ENCODE results near the gene VWA2. TPM values are rescaled to one million over a fixed set of nuclear protein-coding genes. Genes with fewer than 3 reads are reported as not detected.

VWA2 gene
- total RNA-seq, 1 donor from 2014 or later = not detected

DNA sequence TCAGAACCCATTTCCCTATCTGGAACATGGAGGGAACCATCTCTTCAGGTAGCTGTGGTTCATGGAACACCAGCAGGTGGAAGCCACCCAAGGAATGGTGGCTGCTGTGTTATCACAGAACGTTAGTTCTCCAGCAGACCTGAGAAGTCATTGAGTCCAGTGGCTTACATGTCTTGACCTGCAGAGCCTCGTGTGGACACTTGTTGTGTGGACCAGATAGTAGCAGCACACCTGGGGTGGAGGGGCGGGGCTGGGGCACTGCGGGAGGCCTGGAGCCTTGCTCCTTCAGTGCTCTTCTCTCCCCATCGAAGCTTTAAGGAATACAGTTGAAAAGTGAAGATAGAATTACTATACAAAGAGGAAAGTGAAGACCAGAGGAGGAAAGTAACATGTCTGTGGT, 42.4 kb downstream of the VWA2 start:
- Mint-ChIP-seq H3K27ac (ENCODE audit: unreplicated experiment) (no peak overlapping the region), H3K9me3 (ENCODE audit: unreplicated experiment) (no peaks in the 10 kb centered on the region), H3K36me3 (ENCODE audit: unreplicated experiment) (no peaks in the 10 kb centered on the region), H3K4me3 (ENCODE audit: unreplicated experiment) (no peak overlapping the region), H3K4me1 (ENCODE audit: unreplicated experiment) (no peaks in the 10 kb centered on the region), H3K27me3 (ENCODE audit: unreplicated experiment) (peaks cover 7% of the 10 kb centered on the region)
- DNase-seq (ENCODE audit: extremely low spot score, unreplicated experiment) = no peak
- TF ChIP-seq, protein P1, sequence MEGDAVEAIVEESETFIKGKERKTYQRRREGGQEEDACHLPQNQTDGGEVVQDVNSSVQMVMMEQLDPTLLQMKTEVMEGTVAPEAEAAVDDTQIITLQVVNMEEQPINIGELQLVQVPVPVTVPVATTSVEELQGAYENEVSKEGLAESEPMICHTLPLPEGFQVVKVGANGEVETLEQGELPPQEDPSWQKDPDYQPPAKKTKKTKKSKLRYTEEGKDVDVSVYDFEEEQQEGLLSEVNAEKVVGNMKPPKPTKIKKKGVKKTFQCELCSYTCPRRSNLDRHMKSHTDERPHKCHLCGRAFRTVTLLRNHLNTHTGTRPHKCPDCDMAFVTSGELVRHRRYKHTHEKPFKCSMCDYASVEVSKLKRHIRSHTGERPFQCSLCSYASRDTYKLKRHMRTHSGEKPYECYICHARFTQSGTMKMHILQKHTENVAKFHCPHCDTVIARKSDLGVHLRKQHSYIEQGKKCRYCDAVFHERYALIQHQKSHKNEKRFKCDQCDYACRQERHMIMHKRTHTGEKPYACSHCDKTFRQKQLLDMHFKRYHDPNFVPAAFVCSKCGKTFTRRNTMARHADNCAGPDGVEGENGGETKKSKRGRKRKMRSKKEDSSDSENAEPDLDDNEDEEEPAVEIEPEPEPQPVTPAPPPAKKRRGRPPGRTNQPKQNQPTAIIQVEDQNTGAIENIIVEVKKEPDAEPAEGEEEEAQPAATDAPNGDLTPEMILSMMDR (IDR thresholded peaks at IDR 0.05) = no peak

DNA sequence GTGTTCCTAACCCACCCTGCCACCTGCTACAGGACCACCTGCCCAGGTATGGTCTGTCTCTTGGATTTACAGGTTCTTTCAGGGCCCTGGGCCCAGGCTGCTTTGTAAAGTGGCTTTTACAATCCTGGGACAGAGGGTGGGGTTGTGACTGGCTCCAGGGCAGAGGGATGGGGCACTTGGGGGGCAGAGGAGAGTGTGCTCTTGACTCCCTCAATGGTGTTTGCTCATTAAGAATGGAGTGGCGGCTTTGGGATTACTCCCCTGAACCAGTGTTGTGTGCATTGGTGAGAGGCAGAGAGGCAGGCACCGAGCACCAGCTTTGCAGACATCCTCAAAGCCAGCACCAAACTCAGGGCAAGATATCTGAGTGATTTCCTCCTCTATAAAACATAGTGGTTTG, 43.5 kb downstream of the VWA2 start:
- peaks cover 7% of the 10 kb centered on the region for H3K27me3 Mint-ChIP-seq (ENCODE audit: unreplicated experiment)
- no peaks in the 10 kb centered on the region for H3K4me1 Mint-ChIP-seq (ENCODE audit: unreplicated experiment)
- no peak for DNase-seq (ENCODE audit: extremely low spot score, unreplicated experiment)
- no peaks in the 10 kb centered on the region for H3K36me3 Mint-ChIP-seq (ENCODE audit: unreplicated experiment)
- no peak overlapping the region for H3K4me3 Mint-ChIP-seq (ENCODE audit: unreplicated experiment)
- H3K9me3 Mint-ChIP-seq (ENCODE audit: unreplicated experiment) = no peaks in the 10 kb centered on the region
- TF ChIP-seq, protein P1 (IDR thresholded peaks at IDR 0.05) = no peak
- no peak overlapping the region for H3K27ac Mint-ChIP-seq (ENCODE audit: unreplicated experiment)

DNA sequence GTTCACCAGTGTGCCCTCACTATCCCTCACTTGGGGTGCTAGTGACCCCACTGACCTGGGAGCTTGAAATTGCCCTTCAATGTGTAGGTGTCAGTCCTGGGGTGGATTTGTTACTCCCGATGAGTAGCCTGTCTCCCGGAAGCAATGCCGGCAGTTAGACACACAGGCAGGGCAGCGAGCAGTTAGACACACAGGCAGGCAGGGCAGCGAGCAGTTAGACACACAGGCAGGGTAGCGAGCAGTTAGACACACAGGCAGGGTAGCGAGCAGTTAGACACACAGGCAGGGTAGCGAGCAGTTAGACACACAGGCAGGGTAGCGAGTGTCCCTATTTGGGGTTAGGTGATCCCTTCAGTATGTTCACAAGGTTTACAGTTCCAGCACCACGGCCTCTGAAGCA, 44.0 kb downstream of the VWA2 start:
- H3K27me3 Mint-ChIP-seq (ENCODE audit: unreplicated experiment) = peaks cover 7% of the 10 kb centered on the region
- DNase-seq (ENCODE audit: extremely low spot score, unreplicated experiment) = no peak
- H3K36me3 Mint-ChIP-seq (ENCODE audit: unreplicated experiment) = no peaks in the 10 kb centered on the region
- no peaks in the 10 kb centered on the region for H3K9me3 Mint-ChIP-seq (ENCODE audit: unreplicated experiment)
- no peak overlapping the region for H3K4me3 Mint-ChIP-seq (ENCODE audit: unreplicated experiment)
- TF ChIP-seq, protein P1 (IDR thresholded peaks at IDR 0.05) = no peak
- H3K4me1 Mint-ChIP-seq (ENCODE audit: unreplicated experiment) = no peaks in the 10 kb centered on the region
- H3K27ac Mint-ChIP-seq (ENCODE audit: unreplicated experiment) = no peak overlapping the region

DNA sequence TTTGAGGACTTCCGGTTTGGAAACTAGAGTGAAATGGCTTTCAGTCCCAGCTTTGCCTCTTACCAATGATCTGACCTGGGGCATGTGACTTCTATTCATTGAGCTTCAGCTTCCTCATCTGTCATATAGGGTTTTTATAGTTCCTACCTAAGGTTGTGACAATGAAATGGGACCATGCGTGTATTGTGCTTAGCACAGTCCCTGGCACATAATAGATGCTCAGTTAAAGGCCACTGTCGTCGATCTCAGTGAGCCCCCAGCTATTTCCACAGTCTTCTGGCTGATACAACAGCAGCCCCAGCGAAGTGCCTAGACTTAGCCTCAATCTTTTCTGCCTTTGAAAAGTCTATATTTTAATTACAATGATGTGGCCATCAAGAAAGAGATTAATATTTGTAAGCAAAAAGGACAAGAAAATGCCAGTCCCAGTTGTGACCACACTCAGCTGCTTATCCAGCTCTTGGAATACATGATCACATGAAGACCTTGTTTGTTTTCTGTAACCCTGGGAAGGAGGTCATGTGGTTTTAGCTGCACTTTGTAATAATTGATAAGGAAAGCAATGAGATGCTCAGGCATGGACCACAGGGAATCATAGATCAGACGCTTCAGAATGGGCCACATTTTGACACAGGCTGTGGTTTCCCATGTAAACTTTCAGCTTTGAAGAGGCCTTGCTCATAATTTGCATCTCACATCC, 44.6 kb downstream of the VWA2 start:
- Mint-ChIP-seq H3K9me3 (ENCODE audit: unreplicated experiment) (no peaks in the 10 kb centered on the region), H3K27me3 (ENCODE audit: unreplicated experiment) (peaks cover 1% of the 10 kb centered on the region), H3K4me1 (ENCODE audit: unreplicated experiment) (no peaks in the 10 kb centered on the region), H3K36me3 (ENCODE audit: unreplicated experiment) (no peaks in the 10 kb centered on the region), H3K4me3 (ENCODE audit: unreplicated experiment) (no peak overlapping the region), H3K27ac (ENCODE audit: unreplicated experiment) (no peak overlapping the region)
- no peak for DNase-seq (ENCODE audit: extremely low spot score, unreplicated experiment)
- TF ChIP-seq, protein P1 (IDR thresholded peaks at IDR 0.05) = no peak

DNA sequence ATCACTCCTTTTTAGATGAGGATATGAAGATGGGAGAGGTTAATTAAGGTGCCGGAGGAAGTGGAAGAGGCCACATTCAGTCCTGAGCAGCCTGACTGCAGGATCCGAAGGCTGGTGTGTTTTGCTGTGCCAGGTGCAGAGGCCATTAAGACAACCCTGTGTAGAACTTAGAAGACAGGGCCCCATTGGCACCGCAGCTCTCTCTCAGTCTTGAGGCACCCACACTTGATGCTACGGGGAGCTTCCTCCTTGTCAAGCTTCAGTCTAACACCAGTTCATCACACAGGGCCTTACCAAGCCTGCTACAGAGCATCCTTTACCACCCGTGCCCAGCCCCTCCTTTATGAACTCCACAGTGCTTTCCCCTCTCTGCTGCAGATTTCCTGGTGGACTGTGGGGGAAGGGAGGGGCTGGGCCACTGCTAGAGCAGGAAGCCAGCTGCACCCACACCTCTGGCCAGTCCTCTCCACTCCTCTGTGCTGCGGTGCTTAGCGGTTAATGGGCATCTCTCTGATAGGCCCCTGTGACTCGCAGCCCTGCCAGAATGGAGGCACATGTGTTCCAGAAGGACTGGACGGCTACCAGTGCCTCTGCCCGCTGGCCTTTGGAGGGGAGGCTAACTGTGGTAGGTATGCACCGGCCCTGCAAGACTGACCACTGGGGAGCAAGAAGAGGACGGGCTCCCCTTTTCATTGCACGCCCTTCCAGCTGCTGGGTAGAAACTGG, 45.5 kb downstream of the VWA2 start:
- H3K4me1 Mint-ChIP-seq (ENCODE audit: unreplicated experiment) = no peaks in the 10 kb centered on the region
- TF ChIP-seq, protein P1 (IDR thresholded peaks at IDR 0.05) = no peak
- no peak for DNase-seq (ENCODE audit: extremely low spot score, unreplicated experiment)
- no peak overlapping the region for H3K27ac Mint-ChIP-seq (ENCODE audit: unreplicated experiment)
- H3K36me3 Mint-ChIP-seq (ENCODE audit: unreplicated experiment) = no peaks in the 10 kb centered on the region
- H3K9me3 Mint-ChIP-seq (ENCODE audit: unreplicated experiment) = no peaks in the 10 kb centered on the region
- no peak overlapping the region for H3K4me3 Mint-ChIP-seq (ENCODE audit: unreplicated experiment)
- H3K27me3 Mint-ChIP-seq (ENCODE audit: unreplicated experiment) = no peaks in the 10 kb centered on the region
